ENCODE measurements around the gene LPAR5. TPM values are rescaled to one million over a fixed set of nuclear protein-coding genes. Genes with fewer than 3 reads are reported as not detected.

Gene LPAR5
- total RNA-seq, 1 experiment from 2014 or later = 0.20 TPM

- peaks cover 68% of the 10 kb centered on the region for H3K36me3 Mint-ChIP-seq
Measured at GRCh38 chr12:6569312-6569711, 66.4 kb downstream of the LPAR5 start.

More at GRCh38 chr12:6569312-6569711, 66.4 kb downstream of the LPAR5 start:
- TF ChIP-seq GABPB1 (CRISPR knock-in tag; IDR thresholded peaks at IDR 0.05) (no peak), GRHL2 (CRISPR knock-in tag; IDR thresholded peaks at IDR 0.05; ENCODE audit: insufficient replicate concordance, severe bottlenecking) (no peak), PRRX2 (CRISPR knock-in tag; IDR thresholded peaks at IDR 0.05) (no peak), FOXP1 (CRISPR knock-in tag; IDR thresholded peaks at IDR 0.05; ENCODE audit: borderline replicate concordance) (no peak), AFF4 (CRISPR knock-in tag; IDR thresholded peaks at IDR 0.05; ENCODE audit: borderline replicate concordance) (no peak), STAT6 (CRISPR knock-in tag; conservative IDR thresholded peaks at IDR 0.05; ENCODE audit: low read depth) (no peak), ZMAT4 (CRISPR knock-in tag; IDR thresholded peaks at IDR 0.05) (no peak), ZNF232 (CRISPR knock-in tag; IDR thresholded peaks at IDR 0.05) (no peak), CBFB (CRISPR knock-in tag; IDR thresholded peaks at IDR 0.05; ENCODE audit: low read depth) (no peak), CREM (CRISPR knock-in tag; IDR thresholded peaks at IDR 0.05) (no peak), ATF3 (CRISPR knock-in tag; conservative IDR thresholded peaks at IDR 0.05) (no peak), OVOL2 (CRISPR knock-in tag; IDR thresholded peaks at IDR 0.05; ENCODE audit: borderline replicate concordance) (no peak), PREB (CRISPR knock-in tag; IDR thresholded peaks at IDR 0.05; ENCODE audit: borderline replicate concordance) (no peak), IRF2 (CRISPR knock-in tag; IDR thresholded peaks at IDR 0.05; ENCODE audit: borderline replicate concordance, low read depth) (no peak), ZNF671 (CRISPR knock-in tag; IDR thresholded peaks at IDR 0.05) (no peak), TCF7 (CRISPR knock-in tag; IDR thresholded peaks at IDR 0.05; ENCODE audit: low read depth) (no peak)
- TF ChIP-seq, protein P1, sequence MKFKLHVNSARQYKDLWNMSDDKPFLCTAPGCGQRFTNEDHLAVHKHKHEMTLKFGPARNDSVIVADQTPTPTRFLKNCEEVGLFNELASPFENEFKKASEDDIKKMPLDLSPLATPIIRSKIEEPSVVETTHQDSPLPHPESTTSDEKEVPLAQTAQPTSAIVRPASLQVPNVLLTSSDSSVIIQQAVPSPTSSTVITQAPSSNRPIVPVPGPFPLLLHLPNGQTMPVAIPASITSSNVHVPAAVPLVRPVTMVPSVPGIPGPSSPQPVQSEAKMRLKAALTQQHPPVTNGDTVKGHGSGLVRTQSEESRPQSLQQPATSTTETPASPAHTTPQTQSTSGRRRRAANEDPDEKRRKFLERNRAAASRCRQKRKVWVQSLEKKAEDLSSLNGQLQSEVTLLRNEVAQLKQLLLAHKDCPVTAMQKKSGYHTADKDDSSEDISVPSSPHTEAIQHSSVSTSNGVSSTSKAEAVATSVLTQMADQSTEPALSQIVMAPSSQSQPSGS (CRISPR knock-in tag; IDR thresholded peaks at IDR 0.05; ENCODE audit: borderline replicate concordance, low read depth) = no peak
- TF ChIP-seq, protein P2, sequence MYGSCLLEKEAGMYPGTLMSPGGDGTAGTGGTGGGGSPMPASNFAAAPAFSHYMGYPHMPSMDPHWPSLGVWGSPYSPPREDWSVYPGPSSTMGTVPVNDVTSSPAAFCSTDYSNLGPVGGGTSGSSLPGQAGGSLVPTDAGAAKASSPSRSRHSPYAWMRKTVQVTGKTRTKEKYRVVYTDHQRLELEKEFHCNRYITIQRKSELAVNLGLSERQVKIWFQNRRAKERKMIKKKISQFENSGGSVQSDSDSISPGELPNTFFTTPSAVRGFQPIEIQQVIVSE (CRISPR knock-in tag; IDR thresholded peaks at IDR 0.05; ENCODE audit: borderline replicate concordance) = no peak
- Mint-ChIP-seq H3K4me1 (peaks cover 13% of the 10 kb centered on the region), H3K27ac (peak overlapping the region; percentile 32; the same call in 1 of the 2 replicates), H3K9me3 (no peaks in the 10 kb centered on the region), H3K4me3 (peak overlapping the region; percentile 99), H3K27me3 (ENCODE audit: low read depth) (no peaks in the 10 kb centered on the region)
- ChIA-PET POLR2A (interaction anchor here (1.2 kb wide), 1 partner anchor 40 kb away, joined by 5 read pairs; no protein-coding TSS in a partner anchor), CTCF (interaction anchor here (1.5 to 1.8 kb wide), 2 partner anchors 14 to 32 kb away, joined by 9 to 13 read pairs; partner anchors contain the start of gene IFFO1)
- DNase-seq (ENCODE audit: low spot score) (no peak), ATAC-seq (no peak)

Other genes with a start within 250 kb of the LPAR5 start
- gene CD27, start 191.0 kb downstream of the LPAR5 start, total RNA-seq (2021) = 0.23 to 0.34 TPM (median 0.28 TPM) in 3 replicates
- gene TAPBPL, start 183.9 kb downstream of the LPAR5 start, total RNA-seq (2021) = 0.98 to 1.3 TPM (median 1.1 TPM) in 3 replicates
- 12.8 to 14.3 TPM (median 13.8 TPM) in 3 replicates for gene VAMP1, start 165.3 kb downstream of the LPAR5 start, total RNA-seq (2021)
- 285 to 290 TPM (median 288 TPM) in 3 replicates for gene MRPL51, start 142.7 kb downstream of the LPAR5 start, total RNA-seq (2021)
- gene NCAPD2, start 141.9 kb downstream of the LPAR5 start, total RNA-seq (2021) = 131 to 141 TPM (median 133 TPM) in 3 replicates
- gene GAPDH, start 101.4 kb downstream of the LPAR5 start, total RNA-seq (2021) = 4,276 to 4,694 TPM (median 4,682 TPM) in 3 replicates
- gene IFFO1, start 79.9 kb downstream of the LPAR5 start, total RNA-seq (2021) = 14.1 to 15.4 TPM (median 14.5 TPM) in 3 replicates
- gene NOP2, start 67.7 kb downstream of the LPAR5 start, total RNA-seq (2021) = 68.4 to 79.4 TPM (median 72.4 TPM) in 3 replicates
- gene CHD4, start 28.6 kb downstream of the LPAR5 start, total RNA-seq (2021) = 333 to 354 TPM (median 334 TPM) in 3 replicates
- 2.1 to 4.2 TPM (median 3.2 TPM) in 3 replicates for gene ACRBP, start 11.5 kb upstream of the LPAR5 start, total RNA-seq (2021)
- gene ING4, start 27.2 kb upstream of the LPAR5 start, total RNA-seq (2021) = 23.0 to 27.4 TPM (median 26.7 TPM) in 3 replicates
- 63.8 to 64.7 TPM (median 64.4 TPM) in 3 replicates for gene ZNF384, start 53.4 kb upstream of the LPAR5 start, total RNA-seq (2021)
- 7.7 to 9.9 TPM (median 8.2 TPM) in 3 replicates for gene PIANP, start 64.9 kb upstream of the LPAR5 start, total RNA-seq (2021)
- 41.2 to 43.8 TPM (median 41.4 TPM) in 3 replicates for gene COPS7A, start 88.1 kb upstream of the LPAR5 start, total RNA-seq (2021)
- 226 to 236 TPM (median 229 TPM) in 3 replicates for gene MLF2, start 117.2 kb upstream of the LPAR5 start, total RNA-seq (2021)
- 370 to 539 TPM (median 525 TPM) in 3 replicates for gene PTMS, start 130.4 kb upstream of the LPAR5 start, total RNA-seq (2021)
- 2.4 to 2.6 TPM (median 2.6 TPM) in 3 replicates for gene LAG3, start 136.6 kb upstream of the LPAR5 start, total RNA-seq (2021)
- 2.5 to 3.3 TPM (median 2.7 TPM) in 3 replicates for gene CD4, start 153.6 kb upstream of the LPAR5 start, total RNA-seq (2021)
- 7.3 to 9.3 TPM (median 8.2 TPM) in 3 replicates for gene GPR162, start 185.9 kb upstream of the LPAR5 start, total RNA-seq (2021)
- 49.9 to 55.7 TPM (median 50.7 TPM) in 3 replicates for gene P3H3, start 192.4 kb upstream of the LPAR5 start, total RNA-seq (2021)
- 14.0 to 16.5 TPM (median 14.3 TPM) in 3 replicates for gene GNB3, start 205.0 kb upstream of the LPAR5 start, total RNA-seq (2021)
- 47.1 to 61.8 TPM (median 49.1 TPM) in 3 replicates for gene CDCA3, start 215.3 kb upstream of the LPAR5 start, total RNA-seq (2021)
- 141 to 158 TPM (median 149 TPM) in 3 replicates for gene USP5, start 216.2 kb upstream of the LPAR5 start, total RNA-seq (2021)
- 1,045 to 1,242 TPM (median 1,195 TPM) in 3 replicates for gene TPI1, start 231.6 kb upstream of the LPAR5 start, total RNA-seq (2021)
- 21.2 to 25.5 TPM (median 22.7 TPM) in 3 replicates for gene SPSB2, start 237.3 kb upstream of the LPAR5 start, total RNA-seq (2021)

Data from WTC11 (cell line).